Natural killer cell treated with Interleukin-12 subunit alpha and Interleukin-12 subunit beta and Interleukin-15 and Interleukin-18, amount 100 ng/mL, for 72 hours (primary cell): ENCODE results near the gene PILRA. TPM values are rescaled to one million over a fixed set of nuclear protein-coding genes. Genes with fewer than 3 reads are reported as not detected.
"Not testable (repeated sequence)": the region's sequence is repeated elsewhere in the genome, so short reads cannot be mapped to it uniquely, and the experiment has no call there.

ENCODE experiments used
- ATAC-seq, 2 donors: fragments of 150-1000 bp; cut with Tn5 transposase in 1 of 2; sonication (Bioruptor Pico), chemical (Tn5 transposase) in 1 of 2; 2 replicates each; pipeline ENCODE4 v1.10.0; 2021
- DNase-seq: peaks from one replicate; pipeline ENCODE4 v3.0.0; 2022; ENCODE audit warnings: low spot score
- H3K27ac Mint-ChIP-seq, 2 donors: 1 replicate in 1 of 2; 2 replicates in 1 of 2; pipeline ENCODE4 v1.8.0; 2022; ENCODE audit warnings: mixed read lengths in 2 of 2, mild to moderate bottlenecking in 1 of 2, moderate library complexity in 1 of 2
- H3K27me3 Mint-ChIP-seq, 2 donors: 1 replicate in 1 of 2; 2 replicates in 1 of 2; pipeline ENCODE4 v1.8.0; 2022; ENCODE audit warnings: mixed read lengths in 2 of 2
- H3K36me3 Mint-ChIP-seq: one replicate; pipeline ENCODE4 v1.8.0; 2022; ENCODE audit warnings: mixed read lengths
- H3K4me1 Mint-ChIP-seq, 2 donors: 1 replicate in 1 of 2; 2 replicates in 1 of 2; pipeline ENCODE4 v1.8.0; 2022; ENCODE audit warnings: low read depth in 2 of 2, mixed read lengths in 2 of 2, mild to moderate bottlenecking in 1 of 2
- H3K4me3 Mint-ChIP-seq: one replicate; pipeline ENCODE4 v1.8.0; 2022; ENCODE audit warnings: mixed read lengths
- H3K9me3 Mint-ChIP-seq: 2 replicates; pipeline ENCODE4 v1.8.0; 2022; ENCODE audit warnings: mixed read lengths
- total RNA-seq, 2 donors: library from RNA; stranded (reverse); gene quantifications; one replicate each; pipeline ENCODE4 v1.2.3, GENCODE V29; 2022

Gene PILRA
- total RNA-seq, 2 donors from 2014 or later: 3.7 to 6.8 TPM

GRCh38 chr7:100432621-100433275, 59.5 kb downstream of the PILRA start:
- H3K4me1 Mint-ChIP-seq: peaks cover 51 to 56% of the 10 kb centered on the region in 2 donors
- H3K36me3 Mint-ChIP-seq: peaks cover 19% of the 10 kb centered on the region
- H3K27ac Mint-ChIP-seq: peak overlapping the region; percentile 91 to 100
- H3K27me3 Mint-ChIP-seq: no peaks in the 10 kb centered on the region
- no peaks in the 10 kb centered on the region for H3K9me3 Mint-ChIP-seq
- DNase-seq (no peak), ATAC-seq (no peak)
- peak overlapping the region; percentile 52 for H3K4me3 Mint-ChIP-seq

GRCh38 chr7:100433276-100433591, 59.9 kb downstream of the PILRA start:
- Mint-ChIP-seq H3K27me3 (no peaks in the 10 kb centered on the region), H3K4me1 (peaks cover 46 to 51% of the 10 kb centered on the region in 2 donors), H3K27ac (peak overlapping the region; percentile 51 to 91), H3K9me3 (no peaks in the 10 kb centered on the region), H3K4me3 (no peak overlapping the region), H3K36me3 (peaks cover 19% of the 10 kb centered on the region)
- no peak for DNase-seq
- no peak for ATAC-seq

- H3K4me3 Mint-ChIP-seq: peak overlapping the region; percentile 97
- no peaks in the 10 kb centered on the region for H3K27me3 Mint-ChIP-seq
- H3K36me3 Mint-ChIP-seq: peaks cover 19% of the 10 kb centered on the region
- ATAC-seq (no peak), DNase-seq (no peak)
- H3K4me1 Mint-ChIP-seq: peaks cover 41 to 46% of the 10 kb centered on the region in 2 donors
- no peaks in the 10 kb centered on the region for H3K9me3 Mint-ChIP-seq
- peak overlapping the region; percentile 51 to 91 for H3K27ac Mint-ChIP-seq
These were observed 60.5 kb downstream of the PILRA start for GRCh38 chr7:100433592-100434296.

GRCh38 chr7:100434297-100435144, 61.2 kb downstream of the PILRA start:
- peak overlapping the region; percentile 97 for H3K4me3 Mint-ChIP-seq
- no peaks in the 10 kb centered on the region for H3K9me3 Mint-ChIP-seq
- peaks cover 15% of the 10 kb centered on the region for H3K36me3 Mint-ChIP-seq
- H3K27ac Mint-ChIP-seq: peak overlapping the region; percentile 87 to 91
- DNase-seq (no peak), ATAC-seq (no peak)
- H3K4me1 Mint-ChIP-seq: peaks cover 34 to 39% of the 10 kb centered on the region in 2 donors
- no peaks in the 10 kb centered on the region for H3K27me3 Mint-ChIP-seq

- Mint-ChIP-seq H3K36me3 (peaks cover 14% of the 10 kb centered on the region), H3K4me1 (peaks cover 29 to 36% of the 10 kb centered on the region in 2 donors)
These were observed 62.4 kb downstream of the PILRA start for GRCh38 chr7:100435401-100436304.

GRCh38 chr7:100437150-100438100, 64.1 kb downstream of the PILRA start:
- peak overlapping the region; percentile 3 for H3K4me3 Mint-ChIP-seq
- peaks cover 17 to 24% of the 10 kb centered on the region in 2 donors for H3K4me1 Mint-ChIP-seq
- H3K9me3 Mint-ChIP-seq: no peaks in the 10 kb centered on the region
- H3K36me3 Mint-ChIP-seq: peaks cover 11% of the 10 kb centered on the region
- DNase-seq (no peak), ATAC-seq (no peak)
- no peak overlapping the region for H3K27ac Mint-ChIP-seq
- no peaks in the 10 kb centered on the region for H3K27me3 Mint-ChIP-seq

More at GRCh38 chr7:100435401-100436304, 62.4 kb downstream of the PILRA start:
- no peaks in the 10 kb centered on the region for H3K9me3 Mint-ChIP-seq
- no peaks in the 10 kb centered on the region for H3K27me3 Mint-ChIP-seq
- no peak for DNase-seq
- peak overlapping the region; percentile 97 for H3K4me3 Mint-ChIP-seq
- peak; percentile 57 to 59 for ATAC-seq
- peak overlapping the region; percentile 89 to 91 for H3K27ac Mint-ChIP-seq

GRCh38 chr7:100438172-100438571, 64.9 kb downstream of the PILRA start:
- no peak for ATAC-seq
- peaks cover 14 to 20% of the 10 kb centered on the region in 2 donors for H3K4me1 Mint-ChIP-seq
- peaks cover 9% of the 10 kb centered on the region for H3K36me3 Mint-ChIP-seq
- no peak for DNase-seq
- peak overlapping the region; percentile 20 for H3K4me3 Mint-ChIP-seq
- no peak overlapping the region for H3K27ac Mint-ChIP-seq
- no peaks in the 10 kb centered on the region for H3K27me3 Mint-ChIP-seq
- no peaks in the 10 kb centered on the region for H3K9me3 Mint-ChIP-seq

- not testable (repeated sequence) for H3K4me3 Mint-ChIP-seq, H3K9me3 Mint-ChIP-seq, H3K36me3 Mint-ChIP-seq, DNase-seq, H3K27ac Mint-ChIP-seq, H3K27me3 Mint-ChIP-seq, ATAC-seq
- H3K4me1 Mint-ChIP-seq: peaks cover 12 to 16% of the 10 kb centered on the region in 2 donors
These were observed 65.4 kb downstream of the PILRA start for GRCh38 chr7:100438731-100439130.

- DNase-seq, H3K9me3 Mint-ChIP-seq, H3K4me3 Mint-ChIP-seq, H3K27ac Mint-ChIP-seq, H3K36me3 Mint-ChIP-seq, H3K27me3 Mint-ChIP-seq, ATAC-seq: not testable (repeated sequence)
- H3K4me1 Mint-ChIP-seq: peaks cover 10 to 11% of the 10 kb centered on the region in 2 donors
These were observed 66.0 kb downstream of the PILRA start for GRCh38 chr7:100439244-100439643.

- H3K4me1 Mint-ChIP-seq: no peaks in the 10 kb centered on the region
- no peaks in the 10 kb centered on the region for H3K9me3 Mint-ChIP-seq
- H3K27me3 Mint-ChIP-seq: no peaks in the 10 kb centered on the region
- H3K4me3 Mint-ChIP-seq: no peak overlapping the region
- ATAC-seq (peak in 1 of 2 donors; percentile 24), DNase-seq (no peak)
- H3K27ac Mint-ChIP-seq: no peak overlapping the region
- no peaks in the 10 kb centered on the region for H3K36me3 Mint-ChIP-seq
These were observed 68.6 kb downstream of the PILRA start for GRCh38 chr7:100441641-100442535.

- Mint-ChIP-seq H3K9me3 (no peaks in the 10 kb centered on the region), H3K4me1 (no peaks in the 10 kb centered on the region), H3K27ac (no peak overlapping the region), H3K27me3 (no peaks in the 10 kb centered on the region), H3K36me3 (no peaks in the 10 kb centered on the region), H3K4me3 (no peak overlapping the region)
- DNase-seq (no peak), ATAC-seq (no peak)
These were observed 70.0 kb downstream of the PILRA start for GRCh38 chr7:100443096-100443840.
